MG63 (cell line): ENCODE data around the gene SNX5. TPM values are rescaled to one million over a fixed set of nuclear protein-coding genes. Genes with fewer than 3 reads are reported as not detected.

Experiments
- DNase-seq: peaks from one replicate; pipeline ENCODE4 v3.0.0-alpha.2; 2020
- H3K27me3 ChIP-seq: fragments of 250-450 bp; sonication (Bioruptor Pico); 2 replicates; pipeline ENCODE4 v1.5.1; 2020; ENCODE audit warnings: mild to moderate bottlenecking, moderate library complexity
- H3K36me3 ChIP-seq: fragments of 250-450 bp; sonication (Bioruptor Pico); 2 replicates; pipeline ENCODE4 v1.5.1; 2020; ENCODE audit warnings: mild to moderate bottlenecking, moderate library complexity
- H3K4me3 ChIP-seq: fragments of 250-450 bp; sonication (Bioruptor Pico); 2 replicates; pipeline ENCODE4 v1.5.1; 2020; ENCODE audit warnings: mild to moderate bottlenecking, moderate library complexity
- H3K9me3 ChIP-seq: fragments of 250-450 bp; sonication (Bioruptor Pico); 2 replicates; pipeline ENCODE4 v1.5.1; 2020; ENCODE audit warnings: mild to moderate bottlenecking, moderate library complexity
- total RNA-seq: library from RNA; depleted of rRNA; stranded (reverse); fragments of >200 nt; shearing (Covaris generic); gene quantifications from 2 replicates; pipeline ENCODE4 v1.2.3, GENCODE V29; 2014; ENCODE audit warnings: low replicate concordance

Gene SNX5
- total RNA-seq, 1 experiment from 2014 or later, result 99.6 TPM

DNA sequence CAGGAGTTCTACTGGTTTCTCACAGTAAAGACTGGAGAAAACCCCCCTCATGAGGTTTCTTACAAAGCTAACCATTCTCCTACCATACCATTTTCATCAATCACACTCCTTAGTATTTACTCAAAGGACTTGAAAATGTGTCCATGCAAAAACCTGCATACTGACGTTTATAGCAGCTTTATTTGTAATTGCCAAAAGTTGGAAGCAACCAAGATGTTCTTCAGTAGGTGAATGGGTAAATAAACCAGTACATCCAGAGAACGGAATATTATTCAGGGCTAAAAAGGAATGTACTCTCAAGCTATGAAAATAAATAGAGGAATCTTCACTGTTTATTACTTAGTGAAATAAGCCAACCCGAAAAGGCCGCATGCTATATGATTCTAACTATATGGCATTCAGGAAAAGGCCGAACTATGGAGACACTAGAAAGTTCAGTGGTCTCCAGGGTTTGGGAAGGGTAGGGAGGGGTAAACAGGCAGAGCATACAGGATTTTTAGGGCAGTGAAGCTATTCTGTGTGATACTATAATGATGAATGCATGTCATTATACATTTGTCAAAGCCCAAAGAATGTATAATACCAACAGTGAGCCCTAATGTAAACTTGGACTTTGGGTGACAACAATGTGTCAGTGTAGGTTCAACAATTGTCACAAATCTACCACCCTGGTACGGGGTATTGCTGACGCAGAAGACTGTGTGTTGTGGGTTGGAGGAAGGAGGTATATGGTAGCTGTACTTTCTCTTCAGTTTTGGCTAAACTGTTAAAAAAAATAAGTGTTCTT, 50.6 kb downstream of the SNX5 start:
- H3K36me3 ChIP-seq, result no peaks in the 10 kb centered on the region
- no peaks in the 10 kb centered on the region for H3K27me3 ChIP-seq
- H3K4me3 ChIP-seq, result no peak overlapping the region
- no peak for DNase-seq
- H3K9me3 ChIP-seq, result no peaks in the 10 kb centered on the region

DNA sequence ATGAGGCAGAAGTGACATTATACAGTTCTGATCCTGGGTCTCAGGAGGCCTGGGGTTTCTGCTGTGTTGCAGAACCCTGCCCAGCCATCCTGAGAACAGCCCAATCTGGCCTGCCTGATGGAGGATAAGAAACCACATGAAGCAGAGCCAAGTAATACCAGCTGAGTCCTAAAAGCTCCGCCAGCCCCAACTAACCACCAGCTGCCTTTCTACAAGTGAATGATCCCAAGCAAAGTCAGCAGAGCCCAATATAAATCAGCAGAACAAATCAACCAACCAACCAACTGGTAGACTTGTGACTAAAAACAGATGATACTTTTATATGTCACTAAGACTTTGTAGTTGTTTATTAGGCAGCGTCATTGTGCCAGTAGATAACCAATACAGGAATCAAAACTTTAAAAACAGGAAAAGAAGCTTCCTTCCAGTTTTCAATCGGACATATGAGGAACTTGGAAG, 52.1 kb downstream of the SNX5 start:
- Histone ChIP-seq H3K27me3 (no peaks in the 10 kb centered on the region), H3K36me3 (no peaks in the 10 kb centered on the region), H3K9me3 (no peaks in the 10 kb centered on the region), H3K4me3 (no peak overlapping the region)
- no peak for DNase-seq

DNA sequence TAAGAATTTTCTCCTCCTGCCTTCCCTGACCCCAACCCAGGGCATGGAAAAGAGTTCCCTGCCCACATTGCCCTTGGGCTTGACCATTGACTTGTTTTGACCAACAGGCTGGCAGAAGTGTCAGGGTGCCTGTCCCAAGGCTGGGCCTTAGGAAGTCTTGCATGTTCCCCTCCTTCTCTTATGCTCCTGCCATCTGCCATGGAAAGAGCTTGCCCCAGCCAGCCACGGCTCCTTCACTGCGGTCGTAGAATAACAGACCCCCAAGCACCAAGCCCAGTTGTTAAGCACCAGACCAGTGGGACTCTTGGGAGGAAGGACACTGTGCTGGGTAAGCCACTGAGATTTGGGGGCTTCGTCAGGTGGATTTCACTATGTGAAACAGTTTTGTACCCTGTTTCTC, 53.6 kb downstream of the SNX5 start:
- H3K4me3 ChIP-seq, result no peak overlapping the region
- H3K36me3 ChIP-seq, result no peaks in the 10 kb centered on the region
- no peak for DNase-seq
- H3K9me3 ChIP-seq, result no peaks in the 10 kb centered on the region
- H3K27me3 ChIP-seq, result no peaks in the 10 kb centered on the region

DNA sequence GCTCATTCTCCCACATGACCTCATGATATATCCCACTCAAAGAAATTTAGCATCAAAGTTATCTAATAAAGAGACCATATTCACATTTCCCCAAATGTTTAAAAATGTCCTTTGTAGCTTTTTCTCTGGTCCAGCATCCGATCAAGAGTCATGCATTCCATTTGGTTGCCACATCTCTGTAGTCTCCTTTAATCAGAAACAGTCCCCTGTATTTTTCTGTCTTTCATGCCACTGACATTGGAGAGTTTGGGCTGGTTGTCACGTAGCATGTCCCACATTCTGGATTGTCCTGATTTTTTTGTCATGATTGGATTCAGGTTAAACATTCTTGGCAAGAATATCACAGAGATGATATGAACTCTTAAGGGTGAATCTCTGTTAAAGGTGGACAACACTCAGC, 55.7 kb downstream of the SNX5 start:
- Histone ChIP-seq H3K9me3 (no peaks in the 10 kb centered on the region), H3K4me3 (no peak overlapping the region), H3K36me3 (no peaks in the 10 kb centered on the region), H3K27me3 (no peaks in the 10 kb centered on the region)
- no peak for DNase-seq

DNA sequence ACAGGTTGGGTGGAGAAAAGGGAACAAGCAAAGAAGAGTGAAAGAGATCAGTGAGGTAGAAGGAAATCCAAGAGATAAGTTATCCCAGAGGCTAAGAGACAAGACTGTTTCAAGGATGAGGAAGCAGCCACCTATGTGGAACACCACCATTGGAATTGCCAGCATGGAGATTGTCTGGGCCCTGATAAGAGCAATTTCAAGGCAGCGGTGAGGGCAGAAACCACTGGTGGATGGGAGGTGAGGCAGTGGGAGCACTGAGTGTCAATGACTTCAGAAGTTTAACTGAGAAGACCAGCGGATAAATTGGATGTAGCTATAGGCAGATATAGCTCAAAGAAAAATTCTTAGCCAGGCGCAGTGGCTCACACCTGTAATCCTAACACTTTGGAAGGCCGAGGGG, 56.7 kb downstream of the SNX5 start:
- DNase-seq, result no peak
- Histone ChIP-seq H3K27me3 (no peaks in the 10 kb centered on the region), H3K9me3 (no peaks in the 10 kb centered on the region), H3K4me3 (no peak overlapping the region), H3K36me3 (no peaks in the 10 kb centered on the region)

DNA sequence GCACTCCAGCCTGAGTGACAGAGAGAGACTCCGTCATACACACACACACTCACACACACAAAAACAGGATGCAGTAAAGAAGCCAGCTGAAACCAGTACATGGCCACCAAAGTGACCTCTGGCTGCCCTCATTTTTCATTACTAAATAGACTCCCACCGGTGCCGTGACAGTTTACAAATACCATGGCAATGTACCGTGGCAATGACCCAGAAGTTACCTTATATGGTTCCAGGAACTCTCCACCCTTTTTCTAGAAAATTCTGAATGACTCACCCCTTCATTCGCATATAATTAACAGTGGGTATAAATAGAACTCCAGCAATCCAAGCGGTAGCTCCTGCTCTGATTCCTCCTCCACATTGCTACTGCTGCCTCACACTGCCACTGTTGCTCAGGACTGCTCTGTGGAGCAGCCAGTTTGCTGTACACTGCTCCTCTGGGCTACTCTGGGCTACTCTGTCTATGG, 57.7 kb downstream of the SNX5 start:
- H3K9me3 ChIP-seq, result no peaks in the 10 kb centered on the region
- no peaks in the 10 kb centered on the region for H3K36me3 ChIP-seq
- no peak for DNase-seq
- no peak overlapping the region for H3K4me3 ChIP-seq
- H3K27me3 ChIP-seq, result no peaks in the 10 kb centered on the region

DNA sequence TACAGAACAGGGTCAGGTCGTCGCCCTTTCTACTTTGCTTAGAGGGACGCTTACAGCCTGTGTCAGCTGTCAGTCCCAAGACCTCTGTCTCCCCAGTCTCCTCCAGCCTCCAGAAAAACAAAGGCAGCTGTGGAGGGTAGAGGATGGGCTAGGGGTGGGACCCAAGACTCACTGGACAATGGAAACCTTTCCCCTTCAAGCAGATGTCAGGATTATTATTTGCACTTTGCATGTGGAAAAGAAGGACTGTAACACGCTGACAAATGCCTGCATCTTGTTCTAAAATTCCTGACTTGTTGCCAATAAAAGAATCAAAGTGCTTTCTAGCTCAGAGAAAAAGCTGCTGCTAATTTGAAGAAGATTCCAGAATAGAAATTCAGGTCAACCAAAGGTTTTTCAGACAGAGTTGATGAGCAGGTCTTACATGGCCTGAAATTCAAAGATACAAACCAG, 58.7 kb downstream of the SNX5 start:
- Histone ChIP-seq H3K27me3 (no peaks in the 10 kb centered on the region), H3K36me3 (no peaks in the 10 kb centered on the region), H3K4me3 (no peak overlapping the region), H3K9me3 (no peaks in the 10 kb centered on the region)
- no peak for DNase-seq

DNA sequence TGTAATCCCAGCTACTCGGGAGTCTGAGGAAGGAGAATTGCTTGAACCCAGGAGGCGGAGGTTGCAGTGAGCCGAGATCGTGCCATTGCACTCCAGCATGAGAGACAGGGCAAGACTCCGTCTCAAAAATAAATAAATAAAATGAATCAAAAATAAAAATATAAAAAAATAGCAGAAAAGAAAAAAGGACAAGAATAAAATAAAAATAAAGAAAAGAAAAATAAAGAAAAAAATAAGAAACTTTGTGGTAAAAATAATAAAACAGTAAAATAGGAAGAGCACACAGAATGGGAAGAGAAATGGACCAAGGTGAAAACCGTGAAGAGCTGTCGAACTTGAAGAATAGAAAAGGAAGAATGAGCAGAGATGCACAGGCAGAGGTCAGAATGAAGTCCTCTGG, 63.0 kb downstream of the SNX5 start:
- H3K9me3 ChIP-seq, result no peaks in the 10 kb centered on the region
- no peaks in the 10 kb centered on the region for H3K36me3 ChIP-seq
- no peak for DNase-seq
- H3K4me3 ChIP-seq, result no peak overlapping the region
- no peaks in the 10 kb centered on the region for H3K27me3 ChIP-seq

DNA sequence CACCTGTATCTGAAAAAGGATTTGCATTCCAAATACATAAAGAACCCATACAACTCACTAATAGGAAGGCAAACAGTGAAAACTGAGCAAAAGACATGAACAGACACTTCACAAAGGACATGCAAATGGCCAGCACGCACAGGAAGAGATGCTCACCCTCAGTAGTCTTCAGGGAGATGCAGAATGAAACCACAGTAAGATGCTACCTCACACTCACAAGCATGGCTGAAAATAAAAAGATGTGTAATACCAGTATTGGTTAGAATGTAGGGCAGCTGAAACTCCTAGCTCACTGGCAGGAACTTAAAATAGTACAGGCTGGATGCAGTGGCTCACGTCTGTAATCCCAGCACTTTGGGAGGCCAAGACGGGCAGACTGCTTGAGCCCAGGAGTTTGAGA, 64.6 kb downstream of the SNX5 start:
- Histone ChIP-seq H3K4me3 (no peak overlapping the region), H3K9me3 (no peaks in the 10 kb centered on the region), H3K27me3 (no peaks in the 10 kb centered on the region), H3K36me3 (no peaks in the 10 kb centered on the region)
- DNase-seq, result no peak

DNA sequence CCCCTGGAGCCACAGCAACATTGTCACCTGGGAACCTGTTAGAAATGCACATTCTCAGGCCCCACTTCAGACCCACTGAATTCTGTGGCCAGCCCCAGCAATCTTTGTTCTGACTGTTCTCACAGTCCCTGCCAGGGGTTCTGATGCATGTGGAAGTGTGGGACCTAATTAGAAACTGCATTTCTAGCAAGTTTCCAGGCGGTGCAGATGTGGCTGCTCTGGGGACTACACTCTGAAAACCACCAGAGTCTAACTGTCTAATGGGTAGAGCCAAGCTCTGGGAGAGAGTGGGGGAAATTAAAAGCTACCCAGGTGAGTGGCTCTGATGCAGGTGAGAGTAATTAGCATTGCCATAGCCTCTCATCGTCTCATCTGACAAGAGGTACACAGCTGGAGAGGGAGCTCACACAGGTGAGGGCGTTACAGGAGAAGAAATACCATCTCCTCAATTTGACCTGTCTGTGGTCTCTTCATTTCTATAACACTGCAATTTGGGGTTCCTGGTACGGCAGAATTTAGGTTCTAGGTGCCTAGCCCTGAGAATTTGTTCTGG, 66.0 kb downstream of the SNX5 start:
- DNase-seq, result no peak
- Histone ChIP-seq H3K36me3 (no peaks in the 10 kb centered on the region), H3K4me3 (no peak overlapping the region), H3K9me3 (no peaks in the 10 kb centered on the region), H3K27me3 (no peaks in the 10 kb centered on the region)

DNA sequence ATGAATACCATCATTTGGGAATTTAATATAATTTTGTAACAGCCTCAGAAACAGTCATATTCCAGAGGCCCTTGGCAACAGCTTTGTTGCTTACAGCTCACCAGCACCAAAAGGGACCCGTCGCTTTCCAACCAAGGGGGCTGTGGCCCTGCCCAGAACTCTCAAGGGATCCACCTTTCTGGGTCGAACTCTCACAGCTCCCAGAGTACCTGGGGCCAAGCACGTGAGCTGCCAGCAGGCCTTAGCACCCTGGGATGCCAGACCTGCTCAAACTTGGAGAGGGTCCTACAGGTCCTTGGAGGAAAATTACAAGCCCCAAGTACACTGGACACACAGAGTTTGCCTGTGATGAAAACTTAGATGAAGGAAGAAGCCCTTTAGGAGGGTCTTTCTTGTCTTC, 66.6 kb downstream of the SNX5 start:
- Histone ChIP-seq H3K36me3 (no peaks in the 10 kb centered on the region), H3K9me3 (no peaks in the 10 kb centered on the region), H3K27me3 (no peaks in the 10 kb centered on the region), H3K4me3 (no peak overlapping the region)
- no peak for DNase-seq

DNA sequence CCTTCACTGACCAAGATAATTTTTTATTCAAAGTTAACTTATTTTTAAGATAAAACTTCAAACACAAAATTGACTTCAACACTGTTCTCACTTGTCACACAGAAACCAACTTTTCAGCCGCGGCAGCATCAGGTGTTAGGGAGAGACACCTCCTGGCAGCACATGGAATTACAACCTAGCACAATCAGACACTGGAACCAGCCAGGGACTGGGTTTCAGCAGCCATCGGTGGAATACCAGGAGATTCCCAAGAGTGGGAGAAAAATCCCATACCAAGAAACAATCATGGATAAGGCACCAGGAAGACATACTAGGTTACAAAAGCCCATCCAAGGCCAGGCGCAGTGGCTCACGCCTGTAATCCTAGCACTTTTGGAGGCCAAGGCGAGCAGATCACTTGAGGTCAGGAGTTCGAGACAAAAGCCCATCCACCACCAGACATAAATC, 70.0 kb downstream of the SNX5 start:
- no peaks in the 10 kb centered on the region for H3K27me3 ChIP-seq
- DNase-seq, result peak; percentile 26
- H3K4me3 ChIP-seq, result no peak overlapping the region
- H3K9me3 ChIP-seq, result no peaks in the 10 kb centered on the region
- no peaks in the 10 kb centered on the region for H3K36me3 ChIP-seq

DNA sequence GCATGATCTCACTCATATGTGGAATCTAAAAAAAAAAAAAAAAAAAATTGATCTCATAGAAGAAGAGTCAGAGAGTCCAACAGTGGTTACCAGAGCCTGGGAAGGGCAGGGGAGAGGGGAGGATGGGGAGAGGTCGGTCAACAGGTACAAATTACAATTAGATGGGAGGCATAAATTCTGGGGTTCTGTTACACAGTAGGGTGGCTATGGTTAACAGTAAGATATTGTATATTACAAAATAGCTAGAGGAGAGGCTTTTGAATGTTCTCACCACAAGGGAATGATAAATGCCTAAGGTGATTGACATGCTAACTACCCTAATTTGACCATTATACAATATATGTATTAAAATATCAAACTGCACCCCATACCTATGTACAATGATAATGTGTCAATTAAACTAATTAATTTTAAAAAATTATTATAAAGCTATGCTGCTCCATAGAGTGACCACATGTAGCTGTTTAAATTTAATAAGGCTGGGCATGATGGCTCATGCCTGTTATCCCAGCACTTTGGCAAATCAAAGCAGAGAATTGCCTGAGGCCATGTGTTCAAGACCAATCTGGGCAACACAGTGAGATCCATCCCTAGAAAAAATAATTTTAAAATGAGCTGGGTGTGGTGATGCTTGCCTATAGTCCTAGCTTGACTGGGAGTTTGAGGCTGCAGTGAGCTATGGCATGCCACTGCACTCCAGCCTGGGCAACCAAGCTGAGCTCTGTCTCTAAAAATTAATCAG, 70.9 kb downstream of the SNX5 start:
- DNase-seq, result no peak
- Histone ChIP-seq H3K4me3 (no peak overlapping the region), H3K9me3 (no peaks in the 10 kb centered on the region), H3K36me3 (no peaks in the 10 kb centered on the region), H3K27me3 (no peaks in the 10 kb centered on the region)

DNA sequence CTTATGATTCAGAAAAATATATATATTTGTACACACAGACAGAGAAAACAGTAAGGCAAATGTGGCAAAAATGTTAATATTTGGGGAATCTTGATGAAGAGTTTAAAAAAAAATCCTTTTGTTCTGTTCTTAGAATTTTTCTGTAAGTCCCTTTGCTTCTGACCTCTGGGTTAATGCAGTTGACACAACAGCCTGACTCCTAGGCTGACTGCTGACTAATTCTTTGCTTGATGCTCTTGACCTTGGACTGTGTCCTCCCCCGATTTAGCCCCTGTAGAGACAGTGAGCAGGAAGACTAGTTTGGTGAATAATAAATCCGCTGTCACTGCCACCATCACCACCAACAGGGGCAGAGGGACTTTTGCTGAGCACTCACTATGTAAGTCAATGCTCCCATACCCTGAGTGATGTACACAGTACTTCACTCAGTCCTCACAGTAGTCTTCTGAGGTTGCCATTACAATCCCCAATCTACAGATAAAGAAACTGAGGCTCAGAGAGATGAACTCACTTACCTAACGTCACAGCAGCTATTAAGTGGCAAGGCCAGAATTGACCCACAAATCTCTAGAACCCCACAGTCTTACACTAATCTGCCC, 71.7 kb downstream of the SNX5 start:
- DNase-seq, result no peak
- Histone ChIP-seq H3K4me3 (no peak overlapping the region), H3K36me3 (no peaks in the 10 kb centered on the region), H3K27me3 (no peaks in the 10 kb centered on the region), H3K9me3 (no peaks in the 10 kb centered on the region)

DNA sequence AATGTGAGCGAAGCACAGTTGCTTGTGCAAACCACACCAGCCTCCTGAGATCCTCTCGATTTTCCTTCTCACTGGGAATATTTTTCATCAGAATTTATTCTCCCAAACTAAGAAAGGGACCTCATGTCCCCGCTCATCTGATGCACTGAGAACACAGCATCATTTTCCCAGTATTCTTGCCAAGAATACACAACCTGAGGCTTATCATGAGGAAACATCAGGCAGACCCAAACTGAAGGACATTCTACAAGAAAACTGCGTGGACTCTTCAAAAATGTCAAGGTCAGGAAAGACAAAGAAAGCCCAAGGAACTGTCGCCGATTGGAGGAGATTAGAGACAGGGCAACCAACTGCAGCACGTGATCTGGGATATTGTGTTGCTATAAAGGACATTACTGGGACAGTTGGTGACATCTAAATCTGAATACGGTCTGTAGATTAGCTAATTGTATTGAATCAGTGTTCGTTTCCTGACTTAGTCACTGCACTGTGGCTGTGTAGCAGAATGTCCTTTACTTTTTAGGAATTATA, 72.3 kb downstream of the SNX5 start:
- no peak for DNase-seq
- Histone ChIP-seq H3K9me3 (no peaks in the 10 kb centered on the region), H3K36me3 (no peaks in the 10 kb centered on the region), H3K27me3 (no peaks in the 10 kb centered on the region), H3K4me3 (no peak overlapping the region)

DNA sequence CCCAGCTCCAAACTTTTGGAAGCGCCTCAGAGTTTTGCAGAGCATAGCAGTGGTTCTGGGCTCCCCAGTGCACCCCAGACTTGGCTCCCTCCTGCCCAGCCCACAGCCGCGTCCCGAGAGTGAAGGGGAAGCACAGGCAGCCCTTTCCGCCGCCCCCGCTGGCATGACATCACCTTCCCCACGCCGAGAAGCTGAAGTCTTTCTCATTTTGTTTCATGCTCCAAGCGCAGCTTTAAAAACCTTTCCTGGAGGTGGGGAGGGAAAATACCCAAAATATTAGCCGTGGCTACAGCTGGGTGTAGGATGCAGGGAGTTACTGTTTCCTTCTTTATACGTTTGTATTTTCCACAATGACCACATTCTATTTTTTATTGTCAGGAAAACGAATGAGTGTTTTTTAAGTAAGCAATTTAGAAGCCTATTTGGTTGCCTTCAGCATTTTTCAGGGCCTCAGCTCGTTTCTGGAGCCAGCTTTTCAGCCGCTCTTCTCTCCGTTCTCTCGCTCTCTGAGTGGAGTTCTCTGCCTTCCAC, 72.9 kb downstream of the SNX5 start:
- Histone ChIP-seq H3K36me3 (no peaks in the 10 kb centered on the region), H3K4me3 (peak overlapping the region; percentile 18), H3K9me3 (no peaks in the 10 kb centered on the region), H3K27me3 (no peaks in the 10 kb centered on the region)
- DNase-seq, result peak; percentile 63

DNA sequence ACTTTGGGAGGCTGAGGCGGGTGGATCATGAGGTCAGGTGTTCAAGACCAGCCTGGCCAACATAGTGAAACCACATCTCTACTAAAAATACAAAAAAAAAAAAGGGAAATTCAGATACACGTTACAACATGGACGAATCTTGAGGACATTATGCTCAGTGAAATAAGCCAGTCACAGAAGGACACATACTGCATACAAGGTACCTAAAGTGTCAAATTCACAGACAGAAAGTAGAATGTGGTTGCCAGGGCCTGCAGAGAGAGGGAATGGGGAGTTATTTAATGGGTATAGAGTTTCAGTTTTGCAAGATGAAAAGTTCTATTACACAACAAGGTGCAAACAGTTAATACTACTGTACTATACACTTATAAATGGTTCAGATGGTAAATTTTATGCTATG, 75.1 kb downstream of the SNX5 start:
- Histone ChIP-seq H3K4me3 (no peak overlapping the region), H3K36me3 (no peaks in the 10 kb centered on the region), H3K27me3 (no peaks in the 10 kb centered on the region), H3K9me3 (peaks cover 3% of the 10 kb centered on the region; the same call in 1 of the 2 replicates)
- DNase-seq, result no peak
